HFFc6 (cell line): ENCODE measurements around the gene CSMD2. TPM values are rescaled to one million over a fixed set of nuclear protein-coding genes. Genes with fewer than 3 reads are reported as not detected.

ENCODE experiments used
- DNase-seq: peaks from one replicate; pipeline ENCODE4 v3.0.0-alpha.2; 2018
- H3K27ac Mint-ChIP-seq: 2 replicates; pipeline ENCODE4 v1.8.0; 2020; ENCODE audit warnings: mild to moderate bottlenecking, mixed read lengths
- H3K27me3 Mint-ChIP-seq: 2 replicates; pipeline ENCODE4 v1.8.0; 2021; ENCODE audit warnings: mild to moderate bottlenecking, moderate library complexity, mixed read lengths; ENCODE audit not compliant: insufficient read depth
- H3K36me3 Mint-ChIP-seq: 2 replicates; pipeline ENCODE4 v1.8.0; 2021; ENCODE audit warnings: low read depth, mixed read lengths
- H3K4me1 Mint-ChIP-seq: 2 replicates; pipeline ENCODE4 v1.8.0; 2020; ENCODE audit warnings: low read depth, mixed read lengths
- H3K4me3 Mint-ChIP-seq: 2 replicates; pipeline ENCODE4 v1.8.0; 2020; ENCODE audit warnings: mild to moderate bottlenecking, moderate library complexity, mixed read lengths
- H3K9me3 Mint-ChIP-seq: 2 replicates; pipeline ENCODE4 v1.8.0; 2020; ENCODE audit warnings: mild to moderate bottlenecking, mixed read lengths
- CTCF ChIP-seq: fragments of 200-600 bp; sonication (generic); IDR thresholded peaks from 2 replicates; pipeline ENCODE4 v1.5.0; 2021; ENCODE audit warnings: antibody characterized with exemption, mild to moderate bottlenecking
- total RNA-seq, 6 experiments: library from RNA; stranded (reverse); fragmentation: NEBNext Ultra II Directional; extraction: Animal tissue kit (Norgen Biotek cat#: 25700); gene quantifications; 2 replicates in 1 of 6; 3 replicates in 5 of 6; pipeline ENCODE4 v1.2.3, GENCODE V29; 2021

CSMD2 gene
- total RNA-seq, 6 experiments from 2014 or later: 0.77 to 3.2 (median 1.2) TPM

GRCh38 chr1:33791251-33791650, 373.8 kb downstream of the CSMD2 start:
- TF ChIP-seq CTCF: no peak
- no peaks in the 10 kb centered on the region for H3K4me1 Mint-ChIP-seq
- peaks cover 26% of the 10 kb centered on the region for H3K9me3 Mint-ChIP-seq
- no peak overlapping the region for H3K27ac Mint-ChIP-seq
- no peaks in the 10 kb centered on the region; the same call in 1 of the 2 replicates for H3K36me3 Mint-ChIP-seq
- no peak for DNase-seq
- no peak overlapping the region for H3K4me3 Mint-ChIP-seq
- H3K27me3 Mint-ChIP-seq: peaks cover 2% of the 10 kb centered on the region; the same call in 1 of the 2 replicates

DNA sequence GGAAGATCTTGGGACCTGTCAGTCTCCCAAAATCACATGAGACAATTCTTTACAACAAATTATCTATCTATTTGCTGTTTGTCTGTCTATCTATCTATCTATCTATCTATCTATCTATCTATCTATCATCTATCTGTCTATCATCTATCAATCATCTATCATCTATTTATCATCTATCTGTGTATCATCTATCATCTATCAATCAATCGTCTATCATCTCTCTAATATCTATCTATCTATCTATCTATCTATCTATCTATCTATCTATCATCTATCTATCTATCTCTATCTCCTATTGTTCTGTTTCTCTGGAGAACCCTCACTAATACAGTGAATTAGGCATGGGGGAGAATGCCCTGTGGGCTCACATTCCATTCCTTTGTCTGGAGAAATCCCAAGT, 374.5 kb downstream of the CSMD2 start:
- no peaks in the 10 kb centered on the region for H3K4me1 Mint-ChIP-seq
- peaks cover 2% of the 10 kb centered on the region; the same call in 1 of the 2 replicates for H3K27me3 Mint-ChIP-seq
- DNase-seq: no peak
- peaks cover 23% of the 10 kb centered on the region; the same call in 1 of the 2 replicates for H3K9me3 Mint-ChIP-seq
- no peaks in the 10 kb centered on the region; the same call in 1 of the 2 replicates for H3K36me3 Mint-ChIP-seq
- no peak overlapping the region for H3K27ac Mint-ChIP-seq
- TF ChIP-seq CTCF: no peak
- H3K4me3 Mint-ChIP-seq: no peak overlapping the region

- H3K27me3 Mint-ChIP-seq: no peaks in the 10 kb centered on the region; the same call in none of the 2 replicates
- peaks cover 9% of the 10 kb centered on the region for H3K9me3 Mint-ChIP-seq
- H3K4me3 Mint-ChIP-seq: no peak overlapping the region
Observed at GRCh38 chr1:33784876-33785275, 380.2 kb downstream of the CSMD2 start.

GRCh38 chr1:33782776-33783175, 382.3 kb downstream of the CSMD2 start:
- Mint-ChIP-seq H3K27me3 (peaks cover 4% of the 10 kb centered on the region), H3K27ac (no peak overlapping the region), H3K36me3 (no peaks in the 10 kb centered on the region)

More at GRCh38 chr1:33784876-33785275, 380.2 kb downstream of the CSMD2 start:
- Mint-ChIP-seq H3K27ac (no peak overlapping the region), H3K4me1 (no peaks in the 10 kb centered on the region), H3K36me3 (no peaks in the 10 kb centered on the region)
- no peak for DNase-seq
- no peak for TF ChIP-seq CTCF

DNA sequence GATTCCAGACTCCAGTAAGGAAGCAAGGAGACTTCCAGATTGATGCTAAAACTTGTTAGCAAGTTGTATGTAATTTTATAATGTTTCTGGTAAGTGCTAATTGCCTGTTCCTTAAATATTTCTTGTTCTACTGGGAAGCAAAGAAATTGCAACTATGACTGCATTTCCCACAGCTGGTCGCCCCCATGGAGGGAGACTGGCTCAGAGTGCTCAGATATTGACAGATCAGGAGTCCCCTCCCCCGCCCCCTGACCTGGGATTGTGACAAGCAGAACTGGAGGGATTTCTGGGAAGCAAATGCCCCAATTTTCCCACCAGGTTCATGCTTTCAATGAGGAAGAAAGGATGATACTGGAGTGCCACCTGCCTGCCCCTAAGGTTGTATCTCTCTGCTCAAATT, 383.4 kb downstream of the CSMD2 start:
- DNase-seq: no peak
- no peak for TF ChIP-seq CTCF
- H3K27me3 Mint-ChIP-seq: peaks cover 4% of the 10 kb centered on the region
- no peak overlapping the region for H3K4me3 Mint-ChIP-seq
- H3K27ac Mint-ChIP-seq: no peak overlapping the region
- H3K9me3 Mint-ChIP-seq: peaks cover 15% of the 10 kb centered on the region
- H3K4me1 Mint-ChIP-seq: no peaks in the 10 kb centered on the region
- no peaks in the 10 kb centered on the region for H3K36me3 Mint-ChIP-seq

More at GRCh38 chr1:33782776-33783175, 382.3 kb downstream of the CSMD2 start:
- Mint-ChIP-seq H3K4me3 (no peak overlapping the region), H3K4me1 (no peaks in the 10 kb centered on the region), H3K9me3 (peaks cover 15% of the 10 kb centered on the region)
- TF ChIP-seq CTCF: no peak
- no peak for DNase-seq

GRCh38 chr1:33777337-33777736, 387.7 kb downstream of the CSMD2 start:
- H3K4me1 Mint-ChIP-seq: no peaks in the 10 kb centered on the region
- no peak for DNase-seq
- peaks cover 4% of the 10 kb centered on the region for H3K36me3 Mint-ChIP-seq
- H3K4me3 Mint-ChIP-seq: no peak overlapping the region
- TF ChIP-seq CTCF: no peak
- peaks cover 11% of the 10 kb centered on the region for H3K9me3 Mint-ChIP-seq
- H3K27me3 Mint-ChIP-seq: peaks cover 4% of the 10 kb centered on the region; the same call in 1 of the 2 replicates
- H3K27ac Mint-ChIP-seq: no peak overlapping the region
